RWPE2 (cell line): ENCODE results near the gene SAG.

Experiments
- ATAC-seq: fragments of 200-7000 bp; cut with Tn5 transposase; 3 replicates; pipeline ENCODE4 v1.9.1; 2021; ENCODE audit warnings: low read depth
- DNase-seq: peaks from one replicate; pipeline ENCODE4 v3.0.0-alpha.2; 2020; ENCODE audit warnings: low spot score
- H3K27ac ChIP-seq: fragments of 450-650 bp; 2 replicates; pipeline ENCODE4 v1.5.1; 2017; ENCODE audit warnings: mild to moderate bottlenecking; ENCODE audit not compliant: poor library complexity, severe bottlenecking
- H3K27me3 ChIP-seq: fragments of 250-450 bp; sonication (Bioruptor Pico); 2 replicates; pipeline ENCODE4 v1.5.1; 2021; ENCODE audit warnings: mild to moderate bottlenecking, moderate library complexity; ENCODE audit not compliant: insufficient read depth, poor library complexity, severe bottlenecking
- H3K36me3 ChIP-seq: fragments of 250-450 bp; sonication (Bioruptor Pico); 2 replicates; pipeline ENCODE4 v1.5.1; 2020; ENCODE audit warnings: low read depth, mild to moderate bottlenecking, moderate library complexity
- H3K4me1 ChIP-seq: fragments of 250-450 bp; sonication (Bioruptor Pico); 2 replicates; pipeline ENCODE4 v1.5.1; 2021; ENCODE audit warnings: mild to moderate bottlenecking, moderate library complexity; ENCODE audit not compliant: insufficient read depth, poor library complexity, severe bottlenecking
- H3K4me3 ChIP-seq: fragments of 250-450 bp; sonication (Bioruptor Pico); 2 replicates; pipeline ENCODE4 v1.5.1; 2021; ENCODE audit warnings: mild to moderate bottlenecking, moderate library complexity; ENCODE audit not compliant: severe bottlenecking
- H3K9me3 ChIP-seq: fragments of 250-450 bp; sonication (Bioruptor Pico); 2 replicates; pipeline ENCODE4 v1.5.1; 2021; ENCODE audit warnings: mild to moderate bottlenecking, moderate library complexity; ENCODE audit not compliant: severe bottlenecking
- TF ChIP-seq, protein P1 (sequence below): fragments of 450-650 bp; IDR thresholded peaks from one replicate; pipeline ENCODE4 v1.5.1; 2017; ENCODE audit warnings: mild to moderate bottlenecking, moderate library complexity; ENCODE audit not compliant: poor library complexity, severe bottlenecking

Gene SAG

DNA sequence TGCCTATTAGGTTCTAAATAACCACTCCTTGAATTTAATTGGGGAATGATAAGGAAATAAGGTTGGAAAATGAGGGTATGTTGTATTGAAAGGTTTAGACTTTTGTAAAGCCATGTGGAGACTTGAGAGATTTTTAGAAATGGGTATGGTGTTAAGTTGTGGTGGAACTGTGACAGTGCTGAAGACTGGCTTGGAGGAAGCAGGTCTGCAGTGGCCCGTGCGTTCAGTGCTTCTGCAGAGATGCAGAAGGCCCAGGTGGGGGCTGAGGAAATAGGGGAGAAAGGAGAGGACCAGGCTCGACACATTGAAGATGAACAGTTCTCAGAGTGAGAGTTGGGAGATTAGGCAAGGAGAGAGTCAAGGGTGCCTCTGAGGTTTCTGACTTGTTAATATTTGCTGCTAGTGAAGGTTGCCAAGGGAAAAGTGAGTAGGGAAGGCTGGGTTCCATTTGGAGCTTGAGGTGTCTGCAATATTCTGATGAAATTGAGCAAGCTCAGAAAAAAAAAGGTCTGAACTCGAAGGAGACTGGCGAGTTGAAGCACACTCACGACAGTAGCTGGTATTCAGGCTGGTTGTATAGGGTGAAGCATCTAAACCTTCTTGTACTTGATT is 25.5 kb upstream of the SAG start:
- no peaks in the 10 kb centered on the region for H3K9me3 ChIP-seq
- no peak for ATAC-seq
- H3K36me3 ChIP-seq: peaks cover 95% of the 10 kb centered on the region
- TF ChIP-seq, protein P1, sequence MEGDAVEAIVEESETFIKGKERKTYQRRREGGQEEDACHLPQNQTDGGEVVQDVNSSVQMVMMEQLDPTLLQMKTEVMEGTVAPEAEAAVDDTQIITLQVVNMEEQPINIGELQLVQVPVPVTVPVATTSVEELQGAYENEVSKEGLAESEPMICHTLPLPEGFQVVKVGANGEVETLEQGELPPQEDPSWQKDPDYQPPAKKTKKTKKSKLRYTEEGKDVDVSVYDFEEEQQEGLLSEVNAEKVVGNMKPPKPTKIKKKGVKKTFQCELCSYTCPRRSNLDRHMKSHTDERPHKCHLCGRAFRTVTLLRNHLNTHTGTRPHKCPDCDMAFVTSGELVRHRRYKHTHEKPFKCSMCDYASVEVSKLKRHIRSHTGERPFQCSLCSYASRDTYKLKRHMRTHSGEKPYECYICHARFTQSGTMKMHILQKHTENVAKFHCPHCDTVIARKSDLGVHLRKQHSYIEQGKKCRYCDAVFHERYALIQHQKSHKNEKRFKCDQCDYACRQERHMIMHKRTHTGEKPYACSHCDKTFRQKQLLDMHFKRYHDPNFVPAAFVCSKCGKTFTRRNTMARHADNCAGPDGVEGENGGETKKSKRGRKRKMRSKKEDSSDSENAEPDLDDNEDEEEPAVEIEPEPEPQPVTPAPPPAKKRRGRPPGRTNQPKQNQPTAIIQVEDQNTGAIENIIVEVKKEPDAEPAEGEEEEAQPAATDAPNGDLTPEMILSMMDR: no peak
- no peaks in the 10 kb centered on the region for H3K27me3 ChIP-seq
- no peaks in the 10 kb centered on the region for H3K4me1 ChIP-seq
- no peak overlapping the region for H3K4me3 ChIP-seq
- no peak overlapping the region for H3K27ac ChIP-seq
- no peak for DNase-seq

DNA sequence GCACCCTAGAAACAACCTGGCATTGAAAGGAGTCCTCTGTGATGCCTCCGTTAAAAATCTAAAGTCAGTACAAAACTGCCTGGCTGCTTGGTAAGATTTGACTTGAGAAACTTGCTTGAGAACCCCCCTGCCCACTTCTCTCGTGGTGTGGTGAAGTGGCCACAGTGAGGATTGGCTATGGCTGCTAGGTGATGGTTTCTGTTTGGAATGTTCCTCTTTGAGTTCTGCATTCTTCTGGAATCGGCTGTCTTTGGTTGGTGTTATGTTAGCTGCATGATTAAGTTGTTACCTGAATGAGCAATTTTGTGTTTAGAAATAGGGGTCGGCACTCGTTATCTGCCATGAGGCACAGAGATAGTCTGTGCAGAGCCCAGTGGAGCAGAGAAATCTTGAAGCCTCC is 21.7 kb upstream of the SAG start:
- H3K9me3 ChIP-seq: no peaks in the 10 kb centered on the region
- H3K4me3 ChIP-seq: no peak overlapping the region
- H3K27ac ChIP-seq: no peak overlapping the region
- no peak for DNase-seq
- ATAC-seq: no peak
- H3K27me3 ChIP-seq: no peaks in the 10 kb centered on the region
- no peaks in the 10 kb centered on the region for H3K4me1 ChIP-seq
- peaks cover 95% of the 10 kb centered on the region for H3K36me3 ChIP-seq
- TF ChIP-seq, protein P1: no peak

DNA sequence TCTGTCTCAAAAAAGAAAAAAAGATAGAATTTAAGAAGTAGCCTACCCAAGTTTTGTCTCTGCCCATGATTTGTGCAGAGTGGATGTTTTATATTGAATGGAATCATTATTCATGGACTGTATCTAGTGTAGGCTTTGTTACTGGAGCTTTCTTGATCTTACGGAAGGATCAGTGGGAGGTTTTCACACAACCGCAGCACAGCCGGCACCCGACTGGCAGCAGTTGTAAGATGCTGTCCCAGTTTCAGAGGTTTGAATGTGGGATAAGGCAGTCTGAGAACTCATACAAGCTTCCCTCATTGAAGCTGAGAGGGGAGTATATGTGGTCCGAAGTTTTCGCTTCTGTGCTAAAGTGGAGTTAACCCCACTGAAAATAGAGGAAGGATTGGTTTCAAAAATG is 19.7 kb upstream of the SAG start:
- no peak for DNase-seq
- Histone ChIP-seq H3K9me3 (no peaks in the 10 kb centered on the region), H3K4me1 (no peaks in the 10 kb centered on the region), H3K27ac (no peak overlapping the region), H3K27me3 (no peaks in the 10 kb centered on the region), H3K4me3 (no peak overlapping the region), H3K36me3 (peaks cover 95% of the 10 kb centered on the region)
- TF ChIP-seq, protein P1: no peak
- no peak for ATAC-seq

- H3K4me1 ChIP-seq: no peaks in the 10 kb centered on the region
- H3K27me3 ChIP-seq: no peaks in the 10 kb centered on the region
- ATAC-seq (no peak), DNase-seq (no peak)
- H3K9me3 ChIP-seq: no peaks in the 10 kb centered on the region
- TF ChIP-seq, protein P1: no peak
- no peak overlapping the region for H3K27ac ChIP-seq
- peaks cover 95% of the 10 kb centered on the region for H3K36me3 ChIP-seq
- no peak overlapping the region for H3K4me3 ChIP-seq
Observed at GRCh38 chr2:233288663-233289062, 19.0 kb upstream of the SAG start.

DNA sequence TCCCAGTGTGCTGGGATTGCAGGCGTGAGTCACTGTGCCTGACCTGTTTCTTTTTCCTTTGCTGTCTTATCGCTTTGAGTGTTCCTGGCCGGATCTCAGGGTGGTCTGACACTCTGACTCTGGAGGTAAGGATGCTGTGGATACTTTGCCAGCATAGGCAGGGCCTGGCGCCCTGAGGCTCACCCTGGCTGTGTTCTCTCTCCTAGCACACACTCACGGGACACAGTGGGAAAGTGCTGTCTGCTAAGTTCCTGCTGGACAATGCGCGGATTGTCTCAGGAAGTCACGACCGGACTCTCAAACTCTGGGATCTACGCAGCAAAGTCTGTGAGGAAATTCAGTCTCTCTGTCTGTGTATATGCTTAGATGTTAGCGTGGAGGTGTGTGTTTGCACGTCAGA is 18.0 kb upstream of the SAG start:
- ATAC-seq: no peak
- Histone ChIP-seq H3K27ac (no peak overlapping the region), H3K36me3 (peaks cover 96% of the 10 kb centered on the region), H3K27me3 (no peaks in the 10 kb centered on the region), H3K4me1 (no peaks in the 10 kb centered on the region), H3K9me3 (no peaks in the 10 kb centered on the region), H3K4me3 (no peak overlapping the region)
- DNase-seq: no peak
- TF ChIP-seq, protein P1: no peak
